Common myeloid progenitor, CD34-positive (primary cell): ENCODE results near the gene ZDHHC7.
"Not testable (repeated sequence)": the region's sequence is repeated elsewhere in the genome, so short reads cannot be mapped to it uniquely, and the experiment has no call there.

Experiments used
- CTCF ChIA-PET: fragments of 350-600 bp; sonication (Branson Sonifier 250); formaldehyde crosslinking; loops from one replicate; lab custom pipeline; 2021; ENCODE audit warnings: antibody characterized with exemption; lab: Charles Lee
- POLR2A ChIA-PET: fragments of 350-600 bp; sonication (Branson Sonifier 250); formaldehyde crosslinking; loops from one replicate; lab custom pipeline; 2021; ENCODE audit warnings: antibody characterized with exemption; lab: Charles Lee
- DNase-seq, 3 donors: peaks; one replicate each; pipeline versions ENCODE4 v3.0.0 to v3.0.0-alpha.2; 2013
- H3K27ac ChIP-seq, 2 experiments: 1 replicate in 1 of 2; 2 replicates in 1 of 2; pipeline ENCODE4 v1.7.0; 2013; ENCODE audit warnings: inconsistent platforms in 2 of 2, low read length in 2 of 2, mild to moderate bottlenecking in 2 of 2, low read depth in 1 of 2, moderate library complexity in 1 of 2; ENCODE audit not compliant: severe bottlenecking in 2 of 2, insufficient read depth in 1 of 2, poor library complexity in 1 of 2
- H3K27me3 ChIP-seq, 5 experiments: replicated peaks in 2 of 5; 1 replicate in 3 of 5; 2 replicates in 2 of 5; pipeline versions ENCODE4 v1.6.1 to v1.7.0; 2013; ENCODE audit warnings: low read length in 4 of 5, mild to moderate bottlenecking in 2 of 5, moderate library complexity in 2 of 5, inconsistent platforms in 1 of 5; ENCODE audit not compliant: insufficient read depth in 5 of 5, control insufficient read depth in 4 of 5
- H3K36me3 ChIP-seq, 4 experiments: 1 replicate in 2 of 4; 2 replicates in 2 of 4; pipeline versions ENCODE4 v1.6.1 to v1.7.0; 2013; ENCODE audit warnings: low read length in 3 of 4, control low read depth in 1 of 4, mild to moderate bottlenecking in 1 of 4; ENCODE audit not compliant: control insufficient read depth in 4 of 4, insufficient read depth in 4 of 4
- H3K4me1 ChIP-seq, 4 experiments: 1 replicate in 3 of 4; 2 replicates in 1 of 4; pipeline versions ENCODE4 v1.6.1 to v1.7.1; 2013; ENCODE audit warnings: low read length in 3 of 4, mild to moderate bottlenecking in 3 of 4, control low read depth in 1 of 4, inconsistent platforms in 1 of 4, moderate library complexity in 1 of 4; ENCODE audit not compliant: control insufficient read depth in 4 of 4, insufficient read depth in 4 of 4; ENCODE audit errors: control extremely low read depth in 1 of 4
- H3K4me3 ChIP-seq, 7 experiments: 1 replicate in 4 of 7; 2 replicates in 3 of 7; pipeline versions ENCODE4 v1.5.1 to v1.7.0; 2013; ENCODE audit warnings: mild to moderate bottlenecking in 7 of 7, low read length in 6 of 7, moderate library complexity in 6 of 7, inconsistent platforms in 2 of 7, low read depth in 2 of 7, control low read depth in 1 of 7; ENCODE audit not compliant: insufficient read depth in 4 of 7, control insufficient read depth in 1 of 7; ENCODE audit errors: extremely low read depth in 1 of 7
- H3K9me3 ChIP-seq, 5 experiments: 1 replicate in 4 of 5; 2 replicates in 1 of 5; pipeline versions ENCODE4 v1.6.1 to v1.7.1; 2013; ENCODE audit warnings: low read length in 4 of 5, mild to moderate bottlenecking in 2 of 5, inconsistent platforms in 1 of 5, low read depth in 1 of 5, moderate library complexity in 1 of 5; ENCODE audit not compliant: control insufficient read depth in 4 of 5, insufficient read depth in 2 of 5; ENCODE audit errors: control extremely low read depth in 1 of 5
- WGBS: methylation state at CpG from one replicate; pipeline ENCODE4 v1.1.5; 2013; ENCODE audit not compliant: insufficient coverage; 5-methylcytosine and 5-hydroxymethylcytosine counted together

Gene ZDHHC7

GRCh38 chr16:85055493-85056210 is 44.3 kb upstream of the ZDHHC7 start:
- no peaks in the 10 kb centered on the region for H3K9me3 ChIP-seq
- peak; percentile 94 to 100 (median 99) for DNase-seq
- peak overlapping the region in 1 of 2 experiments; percentile 71 for H3K27ac ChIP-seq
- H3K36me3 ChIP-seq, result no peaks in the 10 kb centered on the region
- CTCF ChIA-PET, result interaction anchor here (1.0 to 5.0 kb wide), 9 partner anchors 9 to 65 kb away, joined by 3 to 26 read pairs (median 4); partner anchors contain the start of genes KIAA0513 and ZDHHC7
- H3K4me1 ChIP-seq, result peaks cover 12 to 45% (median 42%) of the 10 kb centered on the region in 4 experiments
- WGBS, result 9% methylated on average over 9 of the region's 14 CpGs
- peak overlapping the region in 5 of 7 experiments; percentile 11 to 68 (median 53) for H3K4me3 ChIP-seq
- POLR2A ChIA-PET, result interaction anchor here (0.6 to 1.1 kb wide), 3 partner anchors 27 to 46 kb away, joined by 3 read pairs; no protein-coding TSS in a partner anchor
- no peaks in the 10 kb centered on the region for H3K27me3 ChIP-seq

- DNase-seq, result no peak
- Histone ChIP-seq H3K4me1 (peaks cover 12 to 47% (median 46%) of the 10 kb centered on the region in 4 experiments), H3K27ac (peak overlapping the region in 1 of 2 experiments; percentile 71), H3K4me3 (peak overlapping the region in 5 of 7 experiments; percentile 11 to 68 (median 53)), H3K36me3 (no peaks in the 10 kb centered on the region), H3K27me3 (no peaks in the 10 kb centered on the region), H3K9me3 (no peaks in the 10 kb centered on the region)
- ChIA-PET CTCF (interaction anchor here (1.1 to 5.0 kb wide), 6 partner anchors 8 to 64 kb away, joined by 3 to 26 read pairs (median 4); no protein-coding TSS in a partner anchor), POLR2A (interaction anchor here (1.1 kb wide), 1 partner anchor 29 kb away, joined by 3 read pairs; no protein-coding TSS in a partner anchor)
- 58% methylated on average over 3 of the region's 6 CpGs for WGBS
These were observed 43.7 kb upstream of the ZDHHC7 start for GRCh38 chr16:85054948-85055492.

DNA sequence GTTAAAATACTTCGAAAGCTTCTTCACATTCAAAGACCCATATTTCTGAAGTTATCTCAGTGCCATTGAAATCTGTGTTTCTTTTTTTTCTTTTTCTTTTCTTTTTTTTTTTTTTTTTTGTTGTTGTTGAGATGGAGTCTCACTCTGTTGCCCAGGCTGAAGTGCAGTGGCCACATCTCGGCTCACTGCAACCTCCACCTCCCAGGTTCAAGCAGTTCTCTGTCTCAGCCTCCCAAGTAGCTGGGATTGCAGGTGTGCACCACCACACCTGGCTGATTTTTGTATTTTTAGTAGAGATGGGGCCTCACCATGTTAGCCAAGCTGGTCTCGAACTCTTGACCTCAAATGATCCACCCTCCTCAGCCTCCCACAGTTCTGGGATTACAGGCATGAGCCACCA is 43.0 kb upstream of the ZDHHC7 start:
- not testable (repeated sequence) for H3K27me3 ChIP-seq, H3K9me3 ChIP-seq, DNase-seq, H3K27ac ChIP-seq, H3K4me3 ChIP-seq, H3K36me3 ChIP-seq
- ChIA-PET CTCF (interaction anchor here (0.6 to 5.0 kb wide), 5 partner anchors 8 to 32 kb away, joined by 3 to 26 read pairs (median 4); partner anchors contain the start of gene KIAA0513), POLR2A (interaction anchor here (0.6 kb wide), 1 partner anchor 256 kb away, joined by 4 read pairs; no protein-coding TSS in a partner anchor)
- WGBS, result 100% methylated on average over 1 of the region's 3 CpGs
- H3K4me1 ChIP-seq, result peaks cover 12 to 50% (median 47%) of the 10 kb centered on the region in 4 experiments

DNA sequence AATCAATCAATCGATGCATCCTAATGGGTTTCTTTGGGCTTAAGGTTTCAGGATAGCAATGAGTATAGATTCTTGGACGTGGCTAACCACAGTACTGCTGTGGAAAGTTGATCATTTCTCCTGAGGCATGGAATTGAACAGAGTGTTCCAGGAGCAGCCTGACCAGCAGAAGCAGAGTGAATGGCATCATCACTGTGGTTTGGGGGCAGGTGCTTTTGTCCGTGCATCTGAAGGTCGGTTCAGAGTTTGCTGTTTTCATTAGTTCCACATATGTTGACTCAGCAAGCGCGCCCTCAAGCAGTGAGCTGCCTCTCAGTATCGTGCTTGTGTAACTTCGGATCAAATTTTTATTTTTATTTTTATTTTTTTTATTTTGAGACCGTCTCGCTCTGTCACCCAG is 41.2 kb upstream of the ZDHHC7 start:
- no peak for DNase-seq
- peaks cover 15 to 64% (median 57%) of the 10 kb centered on the region in 4 experiments for H3K4me1 ChIP-seq

DNA sequence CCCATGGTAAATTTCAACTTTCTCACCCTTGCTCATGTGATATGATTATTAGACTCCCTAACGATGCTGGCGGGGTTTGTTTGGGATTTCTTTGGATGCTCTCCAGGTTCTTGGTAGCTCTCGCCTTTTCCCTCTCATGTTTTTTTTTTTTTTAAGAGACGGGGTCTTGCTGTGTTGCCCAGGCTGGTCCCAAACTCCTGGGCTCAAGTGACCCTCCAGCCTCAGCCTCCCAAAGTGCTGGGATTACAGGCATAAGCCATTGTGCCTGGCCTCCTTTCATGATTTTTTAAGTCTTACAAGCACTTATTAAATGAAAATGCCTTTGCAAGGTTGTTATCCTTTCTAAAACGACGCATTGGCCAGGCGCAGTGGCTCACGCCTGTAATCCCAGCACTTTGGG is 40.3 kb upstream of the ZDHHC7 start:
- H3K4me3 ChIP-seq, result no peak overlapping the region
- H3K36me3 ChIP-seq, result no peaks in the 10 kb centered on the region
- H3K9me3 ChIP-seq, result no peaks in the 10 kb centered on the region
- H3K27me3 ChIP-seq, result no peaks in the 10 kb centered on the region
- CTCF ChIA-PET, result interaction anchor here (0.6 to 1.0 kb wide), 4 partner anchors 24 to 120 kb away, joined by 3 to 4 read pairs (median 4); partner anchors contain the start of gene KIAA0513
- no peak for DNase-seq
- POLR2A ChIA-PET, result no interaction called here
- WGBS, result 95% methylated on average over 8 of the region's 8 CpGs
- peak overlapping the region in 1 of 2 experiments; percentile 81 for H3K27ac ChIP-seq
- peaks cover 13 to 64% (median 57%) of the 10 kb centered on the region in 4 experiments for H3K4me1 ChIP-seq

More for the DNA sequence above, 41.2 kb upstream of the ZDHHC7 start:
- H3K27me3 ChIP-seq, result no peaks in the 10 kb centered on the region
- over 99% methylated on average over 7 of the region's 10 CpGs for WGBS
- ChIA-PET POLR2A (no interaction called here), CTCF (interaction anchor here (0.9 to 1.0 kb wide), 2 partner anchors 25 to 42 kb away, joined by 4 read pairs; partner anchors contain the start of gene KIAA0513)
- H3K9me3 ChIP-seq, result no peaks in the 10 kb centered on the region
- no peak overlapping the region for H3K27ac ChIP-seq
- H3K4me3 ChIP-seq, result no peak overlapping the region
- H3K36me3 ChIP-seq, result no peaks in the 10 kb centered on the region

DNA sequence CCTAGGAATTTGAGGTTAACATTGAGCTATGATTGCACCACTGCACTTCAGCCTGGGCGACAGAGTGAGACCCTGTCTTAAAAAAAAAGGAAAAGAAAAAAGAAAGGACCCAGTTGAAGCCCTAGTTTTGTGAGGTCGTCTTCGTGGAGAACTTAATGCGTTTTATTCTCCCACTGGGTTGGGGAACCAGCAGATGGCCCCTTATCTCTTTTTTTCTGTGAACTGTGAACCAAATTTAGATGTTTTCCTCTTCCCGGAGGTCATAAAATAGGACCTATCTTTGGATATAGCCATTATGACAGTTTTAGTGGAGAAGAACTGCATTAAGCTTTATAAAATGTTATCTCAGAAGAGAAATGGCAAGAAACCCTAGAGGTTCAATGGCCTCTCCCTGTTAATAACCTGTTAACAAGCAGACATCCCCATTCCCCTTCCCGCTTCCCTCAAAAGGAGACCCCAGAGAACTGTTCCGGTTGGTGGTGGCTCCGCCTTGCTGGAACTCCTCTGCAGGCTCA is 39.8 kb upstream of the ZDHHC7 start:
- Histone ChIP-seq H3K27me3 (no peaks in the 10 kb centered on the region), H3K4me1 (peaks cover 13 to 64% (median 55%) of the 10 kb centered on the region in 4 experiments), H3K36me3 (no peaks in the 10 kb centered on the region), H3K4me3 (no peak overlapping the region), H3K9me3 (no peaks in the 10 kb centered on the region), H3K27ac (peak overlapping the region in 1 of 2 experiments; percentile 81)
- ChIA-PET POLR2A (no interaction called here), CTCF (interaction anchor here (0.6 to 1.4 kb wide), 3 partner anchors 15 to 119 kb away, joined by 3 to 5 read pairs (median 3); partner anchors contain the start of gene KIAA0513)
- 75% methylated on average over 7 of the region's 8 CpGs for WGBS
- DNase-seq, result no peak
